Mucosa of gallbladder (tissue), 1 donor: ENCODE data around the gene APBB1IP. TPM values are rescaled to one million over a fixed set of nuclear protein-coding genes. Genes with fewer than 3 reads are reported as not detected.
A peak's percentile ranks its signal among the peaks of the same experiment; 100 is the strongest.
"Not testable (repeated sequence)": the region's sequence is repeated elsewhere in the genome, so short reads cannot be mapped to it uniquely, and the experiment has no call there.

Experiments
- DNase-seq: peaks from one replicate; pipeline ENCODE4 v3.0.0-alpha.2; 2020; ENCODE audit warnings: low spot score
- total RNA-seq: library from RNA; stranded (reverse); gene quantifications from one replicate; pipeline ENCODE4 v1.2.1, GENCODE V29; 2021
- donor health status: DM: no; HTN: no; CAD: no.

The APBB1IP gene
- total RNA-seq, 1 donor from 2014 or later: 40.1 TPM

DNA sequence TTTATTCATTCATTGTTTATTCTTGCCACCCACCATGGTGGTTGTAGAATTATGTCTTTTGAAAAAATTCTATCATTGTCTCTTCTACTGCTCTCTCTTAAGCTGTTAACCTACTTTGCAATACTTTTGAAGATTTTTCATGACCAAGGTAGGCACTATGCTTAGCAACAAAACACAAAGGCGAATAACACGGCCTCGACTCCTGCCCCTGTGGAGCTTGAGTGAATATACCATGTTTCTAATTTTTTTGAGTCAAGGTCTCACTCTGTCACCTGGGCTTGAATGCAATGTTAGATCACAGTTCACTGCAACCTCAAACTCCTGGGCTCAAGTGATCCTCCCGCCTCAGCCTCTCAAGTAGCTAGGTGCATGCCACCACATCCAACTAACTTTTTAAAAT, 39.4 kb downstream of the APBB1IP start:
- DNase-seq: no peak

DNA sequence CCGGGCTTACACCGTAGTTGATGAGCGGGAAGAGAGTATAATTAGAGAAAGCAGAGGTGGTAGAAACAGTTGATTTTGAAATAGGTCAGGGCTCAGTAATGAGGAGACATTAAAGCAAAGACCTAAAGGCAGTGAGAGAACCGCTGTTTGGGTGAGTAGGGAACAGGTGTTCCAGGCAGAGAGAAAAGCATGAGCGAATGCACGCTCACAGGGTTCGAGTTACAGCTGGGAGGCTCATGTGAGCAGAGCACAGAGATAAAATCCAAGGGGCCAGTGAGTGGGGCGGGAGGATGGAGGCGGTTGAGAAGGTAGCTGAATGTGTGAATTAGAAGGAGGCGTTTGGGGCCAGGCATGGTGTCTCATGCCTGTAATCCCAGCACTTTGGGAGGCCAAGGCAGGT, 39.9 kb downstream of the APBB1IP start:
- DNase-seq: no peak

DNA sequence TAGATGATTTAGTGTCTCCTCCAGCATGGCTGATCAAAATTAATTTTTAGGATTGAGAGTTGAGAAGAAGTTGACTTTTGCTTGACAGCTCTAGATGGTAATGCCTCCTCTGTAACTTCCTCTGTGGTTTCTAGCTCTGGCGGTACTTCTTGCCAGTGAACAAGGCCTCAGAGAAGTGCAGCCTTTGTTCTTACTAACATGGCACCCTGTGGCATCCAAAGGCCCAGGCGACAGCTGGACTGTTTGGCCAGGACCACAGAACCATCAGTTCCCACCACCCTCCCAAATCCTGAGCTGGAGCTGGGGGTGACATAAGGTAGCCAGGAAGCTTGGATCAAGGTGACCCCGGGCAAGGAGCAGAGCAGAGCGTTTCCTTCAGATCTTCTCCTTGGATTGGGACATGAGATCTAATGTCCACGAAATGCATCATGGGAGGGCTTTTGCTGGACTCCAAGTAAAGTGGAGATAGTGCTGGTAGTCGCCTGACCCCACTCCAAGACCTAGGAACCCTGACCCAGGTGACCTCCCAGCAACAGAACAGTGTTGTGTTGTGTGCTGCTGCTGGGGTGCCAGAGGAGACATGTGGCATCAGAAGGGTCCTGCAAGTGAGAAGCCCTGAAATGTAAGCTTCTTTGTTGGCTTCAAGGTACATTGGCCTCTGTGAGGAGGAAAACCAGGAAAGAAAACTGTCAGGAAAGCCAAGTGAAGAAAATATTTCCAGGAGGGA, 41.8 kb downstream of the APBB1IP start:
- DNase-seq: no peak

DNA sequence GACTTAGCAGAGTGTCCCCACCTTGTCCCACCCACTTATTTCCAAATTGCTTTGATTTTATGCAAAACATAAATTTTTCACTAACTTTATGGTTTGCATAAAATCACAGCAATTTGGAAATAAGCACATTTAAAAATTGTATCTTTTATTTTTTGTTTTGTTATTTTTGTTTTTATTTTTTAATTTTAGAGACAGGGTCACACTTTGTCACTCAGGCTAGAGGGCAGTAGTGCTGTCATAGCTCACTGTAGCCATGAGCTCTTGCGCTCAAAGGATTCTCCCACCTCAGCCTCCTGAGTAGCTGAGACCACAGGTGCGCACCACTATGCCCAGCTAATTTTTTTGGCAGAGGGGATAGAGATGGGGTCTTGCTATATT, 43.2 kb downstream of the APBB1IP start:
- DNase-seq: no peak

DNA sequence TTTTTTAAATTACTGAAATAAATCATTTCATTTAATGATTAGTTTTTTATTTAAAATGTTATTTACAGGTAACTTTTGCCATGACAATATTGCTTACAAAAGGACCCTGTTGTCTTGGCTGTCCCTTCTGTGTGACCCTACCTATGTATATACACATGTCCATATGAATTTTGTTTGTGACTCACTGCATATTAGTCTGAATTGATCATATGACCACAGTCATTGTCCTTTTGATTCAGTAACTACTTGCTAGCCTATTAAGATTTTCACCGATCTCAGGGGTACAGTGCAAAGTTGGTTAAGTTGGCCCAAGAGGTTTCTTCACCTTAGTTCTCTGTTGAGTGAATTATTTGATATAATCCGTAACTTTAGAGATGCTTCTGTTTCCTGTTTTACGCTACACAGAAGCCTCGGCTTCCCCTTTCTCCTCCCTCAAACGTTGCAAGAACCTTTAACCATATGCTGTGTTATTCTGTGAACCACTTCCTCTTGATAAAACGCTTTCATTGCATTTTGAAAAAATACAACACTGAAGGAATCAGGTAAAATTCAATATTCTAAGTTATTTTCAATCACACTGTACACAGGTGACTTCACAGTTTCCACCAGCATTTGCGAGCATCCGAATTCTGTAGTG, 43.9 kb downstream of the APBB1IP start:
- peak; percentile 33 for DNase-seq

DNA sequence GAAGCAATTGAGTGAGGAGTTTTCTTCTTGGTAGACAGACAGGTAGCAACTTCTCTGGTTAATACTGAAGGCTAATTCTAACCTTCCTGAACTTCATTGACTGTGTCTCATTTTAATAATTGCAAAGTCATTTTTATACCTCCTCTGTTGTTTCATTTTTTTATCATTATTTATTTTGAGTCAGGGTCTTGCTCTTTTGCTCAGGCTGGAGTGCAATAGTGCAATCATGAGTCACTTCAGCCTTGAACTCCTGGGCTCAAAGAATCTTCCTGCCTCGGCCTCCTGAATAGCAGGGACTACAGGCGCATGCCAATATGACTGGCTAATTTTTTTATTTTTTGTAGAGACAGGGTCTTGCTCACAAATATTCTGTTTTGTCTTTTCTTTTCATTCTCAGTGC, 45.4 kb downstream of the APBB1IP start:
- DNase-seq: no peak

DNA sequence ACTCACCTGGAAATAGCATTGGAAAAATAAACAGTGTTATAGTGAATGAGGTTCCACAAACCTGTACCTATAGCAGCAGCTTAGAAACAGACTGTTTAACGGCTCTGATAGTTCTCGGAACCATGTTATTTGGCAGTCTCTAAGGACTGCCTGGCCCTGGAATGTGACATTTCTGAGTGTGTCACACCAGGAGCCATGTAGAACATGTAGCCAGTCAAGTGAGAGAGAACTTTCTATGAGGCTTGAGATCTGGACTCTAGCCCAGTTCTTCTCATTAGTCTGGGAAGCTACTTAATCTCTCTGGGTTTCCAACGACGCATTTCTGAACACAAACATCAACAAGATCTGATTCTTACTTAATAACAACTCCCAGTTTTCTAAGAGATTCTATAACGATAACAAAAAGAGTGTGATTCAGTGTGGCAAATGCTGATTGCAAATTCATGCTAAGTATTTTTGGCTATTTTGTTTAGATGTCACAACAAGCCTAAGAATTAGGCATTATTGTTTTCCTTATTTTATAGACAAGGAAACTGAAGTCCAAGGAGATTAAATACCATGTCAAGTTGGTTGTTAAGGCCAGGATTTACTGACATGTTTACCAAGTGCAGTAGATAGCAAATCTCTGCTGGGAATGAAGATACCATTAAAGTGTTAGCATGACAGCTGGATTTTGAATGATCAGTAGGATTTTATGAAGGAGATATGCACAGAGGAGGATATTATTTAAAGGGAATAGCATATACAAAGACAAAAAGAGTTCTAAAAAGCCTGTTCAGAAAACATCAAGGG, 47.2 kb downstream of the APBB1IP start:
- no peak for DNase-seq

DNA sequence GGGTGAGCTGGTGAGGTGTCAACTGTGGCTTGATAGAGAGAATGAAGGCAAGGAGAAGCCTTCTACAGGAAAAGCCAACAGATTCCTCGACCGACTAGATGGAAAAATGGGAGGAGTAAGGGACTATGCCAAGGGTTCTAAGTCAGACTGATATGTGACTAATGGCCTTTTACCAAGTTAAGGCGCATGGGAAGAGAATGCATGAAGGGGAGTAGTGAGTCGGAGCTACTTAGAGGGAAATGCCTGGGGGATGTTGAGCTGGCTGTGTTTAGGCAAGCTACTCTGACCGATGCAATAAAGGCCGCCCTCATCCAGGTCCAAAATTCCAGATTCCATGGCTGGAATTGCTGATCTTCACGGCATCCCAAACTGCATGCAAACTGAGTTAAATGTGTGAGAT, 48.2 kb downstream of the APBB1IP start:
- no peak for DNase-seq

DNA sequence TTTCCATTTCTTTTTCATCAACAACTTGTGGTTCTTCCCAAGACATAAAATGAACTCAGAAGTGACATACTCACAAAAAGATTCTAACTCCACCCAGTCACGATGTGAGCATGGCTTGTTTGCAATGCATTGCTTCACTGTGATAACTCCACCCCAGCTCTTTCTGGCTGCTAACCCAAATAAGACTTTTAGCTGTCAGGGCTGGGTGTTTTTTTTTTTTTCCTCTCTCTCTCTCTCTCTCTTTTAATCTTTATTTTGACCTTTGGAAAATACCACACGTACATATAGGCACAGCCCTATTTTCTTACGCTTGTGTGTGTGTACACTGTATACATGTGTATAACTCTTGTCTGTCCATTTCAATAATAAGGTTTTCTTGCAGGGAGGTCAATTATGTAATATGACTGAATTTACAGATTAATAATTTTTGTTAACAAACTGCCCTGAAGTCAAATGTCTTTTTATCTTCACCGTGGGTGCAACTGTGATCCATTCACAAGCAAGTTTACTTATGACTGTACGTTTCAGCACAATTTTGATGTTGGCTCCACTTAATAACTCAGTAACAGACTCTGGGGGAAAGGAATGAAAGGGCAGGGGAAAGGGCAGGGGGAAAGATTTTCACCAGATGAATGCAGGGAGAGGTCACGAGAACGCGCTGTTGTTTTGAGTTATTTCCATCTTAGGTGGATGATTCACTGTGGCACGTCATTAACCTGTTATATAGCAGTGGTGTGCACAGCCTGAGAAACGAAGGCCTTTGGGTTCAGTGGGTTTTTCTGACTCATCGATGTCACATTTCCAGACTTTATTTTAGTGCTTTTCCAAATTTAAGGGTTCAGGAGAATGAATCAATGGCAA, 49.1 kb downstream of the APBB1IP start:
- DNase-seq: peak; percentile 36

DNA sequence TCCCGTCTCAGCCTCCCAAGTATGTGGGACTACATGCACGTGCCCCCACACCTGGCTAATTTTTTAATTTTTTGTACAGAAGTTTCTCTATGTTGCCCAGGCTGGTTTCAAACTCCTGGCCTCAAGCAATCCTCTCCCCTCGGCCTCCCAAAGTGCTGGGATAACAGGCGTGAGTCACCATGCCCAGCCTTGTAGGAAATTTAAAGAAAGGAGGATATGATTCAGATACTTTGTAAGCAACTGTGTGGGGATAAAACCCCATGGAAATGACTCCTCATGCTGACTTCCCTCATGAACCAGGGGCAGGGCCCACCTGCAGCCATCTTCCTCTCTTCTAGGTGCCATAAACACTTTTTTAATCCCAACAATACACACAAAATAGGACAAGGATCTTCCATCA, 50.2 kb downstream of the APBB1IP start:
- DNase-seq: no peak

DNA sequence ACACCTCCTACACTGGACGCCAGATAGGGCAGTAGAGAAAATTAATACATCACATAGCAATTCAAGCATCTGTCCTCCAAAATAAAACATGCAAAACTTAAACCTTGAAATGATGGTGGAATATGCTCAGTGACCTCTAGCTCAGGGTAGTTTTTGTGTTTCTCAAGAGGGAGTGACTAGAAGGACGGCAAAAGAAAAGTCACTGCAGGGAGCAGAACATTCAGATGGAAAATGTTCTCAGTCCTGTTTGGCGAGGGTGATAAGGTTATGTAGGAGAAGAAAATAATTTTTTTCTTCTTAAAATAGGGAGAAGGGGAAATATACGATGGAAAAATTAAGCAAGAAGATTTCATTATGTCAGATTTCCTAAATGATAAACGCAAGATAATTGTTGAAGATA, 50.9 kb downstream of the APBB1IP start:
- DNase-seq: no peak

DNA sequence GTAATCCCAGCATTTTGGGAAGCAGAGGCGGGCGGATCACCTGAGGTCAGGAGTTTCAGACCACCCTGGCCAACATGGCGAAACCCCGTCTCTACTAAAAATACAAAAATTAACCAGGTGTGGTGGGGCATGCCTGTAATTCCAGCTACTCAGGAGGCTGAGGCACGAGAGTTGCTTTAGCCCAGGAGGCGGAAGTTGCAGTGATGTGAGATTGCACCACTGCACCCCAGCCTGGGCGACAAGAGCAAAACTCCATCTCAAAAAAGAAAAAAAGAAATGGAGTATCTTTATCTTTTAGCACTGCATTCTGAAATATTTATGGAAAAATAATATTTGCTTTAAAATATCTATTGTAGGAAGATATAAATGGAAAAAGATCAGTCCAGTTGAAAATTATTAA, 52.2 kb downstream of the APBB1IP start:
- DNase-seq: not testable (repeated sequence)

DNA sequence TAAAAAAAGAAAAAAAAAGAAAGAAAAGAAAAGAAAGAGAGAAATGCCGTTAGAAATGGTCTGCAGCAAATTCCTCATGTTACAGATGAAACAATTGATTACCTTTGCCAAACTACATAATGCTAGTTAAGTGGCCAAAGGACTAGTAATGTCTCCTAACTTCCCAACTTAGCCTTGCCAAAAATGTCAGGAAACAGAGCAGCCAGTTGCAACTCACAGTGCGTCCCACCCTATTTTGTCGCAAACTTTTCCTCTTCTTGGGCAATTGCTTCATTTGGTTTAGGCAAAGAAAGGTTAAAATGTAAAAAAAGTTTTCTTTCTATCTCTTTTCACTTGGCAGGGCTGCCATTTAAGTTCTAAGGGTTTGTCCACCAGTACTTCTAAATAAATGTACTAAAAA, 53.1 kb downstream of the APBB1IP start:
- DNase-seq: no peak

DNA sequence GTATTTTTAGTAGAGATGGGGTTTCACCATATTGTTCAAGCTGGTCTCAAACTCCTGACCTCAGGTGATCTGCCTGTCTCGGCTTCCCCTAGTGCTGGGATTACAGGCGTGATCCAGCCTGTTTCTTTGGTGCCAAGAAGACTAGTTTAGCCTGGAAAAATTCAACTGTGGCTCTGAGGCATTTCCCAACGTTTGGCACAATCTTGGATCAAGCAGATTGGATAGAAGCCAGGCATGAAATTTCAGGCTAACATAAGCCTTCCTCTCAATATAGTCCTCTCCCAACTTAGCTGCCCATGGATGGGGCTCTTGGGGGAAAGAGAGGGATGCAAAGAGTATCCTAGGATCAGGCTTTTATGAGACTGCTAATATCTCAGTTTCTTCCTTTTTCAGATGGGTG, 53.8 kb downstream of the APBB1IP start:
- no peak for DNase-seq

DNA sequence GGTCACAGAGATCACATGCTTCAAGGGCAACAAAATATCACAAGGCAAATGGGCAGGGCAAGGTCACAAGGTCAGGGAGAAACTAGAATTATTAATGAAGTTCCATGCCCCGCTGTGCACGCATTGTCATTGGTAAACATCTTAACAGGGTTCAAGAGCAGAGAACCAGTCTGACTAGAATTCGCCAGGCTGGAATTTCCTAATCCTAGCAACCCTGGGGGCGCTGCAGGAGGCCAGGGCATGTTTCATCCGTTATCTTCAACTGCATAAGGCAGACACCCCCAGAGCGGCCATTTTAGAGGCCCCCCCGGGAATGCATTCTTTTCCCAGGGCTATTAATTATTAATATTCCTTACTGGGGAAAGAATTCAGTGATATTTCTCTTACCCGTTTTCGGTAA, 54.6 kb downstream of the APBB1IP start:
- not testable (repeated sequence) for DNase-seq

DNA sequence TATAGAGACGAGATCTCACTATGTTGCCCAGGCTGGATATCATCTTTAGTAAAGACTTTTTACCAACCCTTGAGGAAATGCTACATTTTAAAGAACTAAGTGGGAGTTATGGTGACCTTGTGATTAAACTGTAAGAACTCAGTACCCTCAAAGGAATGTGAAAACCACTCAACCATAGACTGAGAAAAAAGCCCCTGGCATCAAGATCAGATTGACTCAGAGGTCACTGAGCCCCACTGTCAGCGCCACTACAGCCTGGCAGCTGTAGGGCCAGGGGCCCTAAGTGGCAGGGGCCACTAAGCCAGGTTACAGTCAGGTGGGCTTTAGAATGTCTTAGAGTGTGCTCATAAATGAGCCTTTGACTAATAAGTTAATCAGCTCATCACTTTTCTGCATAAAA, 55.9 kb downstream of the APBB1IP start:
- DNase-seq: no peak

DNA sequence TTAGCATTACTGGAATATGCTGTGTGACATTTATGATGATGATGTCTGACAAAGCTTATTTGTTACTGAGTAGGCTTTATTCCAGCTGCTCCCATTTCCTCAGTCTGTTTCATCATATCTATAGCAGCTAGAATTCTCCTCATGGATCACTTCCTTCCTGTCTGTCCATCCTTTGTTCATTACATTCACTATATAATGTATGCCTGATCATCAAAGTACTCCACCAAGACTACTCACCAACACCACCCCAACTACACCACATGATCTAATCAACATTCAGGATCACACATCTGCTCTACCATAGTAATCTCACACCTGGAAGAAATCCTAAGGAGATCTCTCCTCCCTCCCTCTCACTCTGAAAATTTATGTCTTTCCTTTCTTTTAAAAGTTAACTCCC, 61.3 kb downstream of the APBB1IP start:
- DNase-seq: no peak

DNA sequence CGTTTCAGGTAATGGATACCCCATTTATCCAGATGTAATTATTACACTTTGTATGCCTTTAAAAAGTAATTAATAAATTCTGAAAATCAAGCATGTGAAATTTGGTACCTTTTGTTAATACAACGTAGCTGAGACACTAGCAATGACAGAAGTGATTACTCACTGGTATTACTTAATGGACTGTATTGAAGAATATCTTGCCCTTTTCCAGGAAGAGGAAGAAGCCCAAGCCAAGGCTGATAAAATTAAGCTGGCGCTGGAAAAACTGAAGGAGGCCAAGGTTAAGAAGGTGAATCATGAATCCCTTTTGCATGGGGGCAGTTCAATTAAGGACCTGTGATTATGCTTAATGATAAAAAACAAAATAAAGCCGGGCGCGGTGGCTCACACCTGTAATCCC, 64.8 kb downstream of the APBB1IP start:
- DNase-seq: no peak

DNA sequence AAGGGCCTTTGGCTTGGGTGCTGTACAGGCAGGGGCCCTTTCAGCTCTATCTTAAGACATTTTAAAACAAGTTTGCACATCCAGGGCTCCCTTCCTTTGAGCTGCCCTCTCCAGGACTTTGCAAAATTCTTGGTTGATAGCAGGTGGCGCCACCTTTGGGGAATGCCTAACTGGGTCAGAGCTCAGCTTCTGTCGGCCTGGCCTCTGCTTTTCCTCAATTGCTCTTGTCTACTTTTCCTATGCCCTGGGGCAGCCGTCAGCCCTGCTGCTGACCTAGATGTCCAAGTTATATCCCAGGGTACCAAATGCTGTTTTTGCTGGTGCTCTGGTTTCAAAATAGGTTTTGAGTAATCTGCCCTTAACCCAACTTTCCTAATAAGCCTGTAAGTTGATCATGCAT, 65.8 kb downstream of the APBB1IP start:
- DNase-seq: no peak

DNA sequence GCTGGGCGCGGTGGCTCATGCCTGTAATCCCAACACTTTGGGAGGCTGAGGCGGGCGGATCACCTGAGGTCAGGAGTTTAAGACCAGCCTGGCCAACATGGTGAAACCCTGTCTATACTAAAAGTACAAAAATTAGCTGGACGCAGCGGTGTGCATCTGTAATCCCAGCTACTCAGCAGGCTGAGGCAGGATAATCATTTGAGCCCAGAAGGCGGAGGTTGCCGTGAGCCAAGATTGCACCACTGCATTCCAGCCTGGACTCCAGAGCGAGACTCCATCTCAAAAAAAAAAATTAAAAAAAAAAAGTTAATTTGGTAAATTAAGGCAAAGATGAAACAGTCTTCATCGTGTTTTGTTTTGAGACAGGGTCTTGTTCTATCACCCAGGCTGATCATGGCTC, 66.3 kb downstream of the APBB1IP start:
- not testable (repeated sequence) for DNase-seq

DNA sequence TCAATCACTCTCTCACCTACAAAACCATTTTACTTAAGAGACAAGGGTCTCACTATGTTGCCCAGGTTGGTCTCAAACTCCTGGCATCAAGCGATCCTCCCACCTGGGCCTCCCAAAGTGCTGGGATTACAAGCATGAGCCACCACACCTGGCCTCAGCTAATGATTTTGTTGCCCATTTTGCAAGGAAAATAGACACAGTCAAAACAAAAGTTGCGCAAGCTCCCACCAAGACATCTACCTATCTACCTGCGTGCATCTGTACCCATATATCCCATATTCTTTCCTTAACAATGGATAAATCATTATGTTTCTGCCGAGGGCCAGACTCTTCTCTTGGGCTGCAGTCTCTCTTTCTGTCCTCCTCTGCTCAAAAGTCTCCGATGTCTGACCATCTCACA, 67.3 kb downstream of the APBB1IP start:
- no peak for DNase-seq

DNA sequence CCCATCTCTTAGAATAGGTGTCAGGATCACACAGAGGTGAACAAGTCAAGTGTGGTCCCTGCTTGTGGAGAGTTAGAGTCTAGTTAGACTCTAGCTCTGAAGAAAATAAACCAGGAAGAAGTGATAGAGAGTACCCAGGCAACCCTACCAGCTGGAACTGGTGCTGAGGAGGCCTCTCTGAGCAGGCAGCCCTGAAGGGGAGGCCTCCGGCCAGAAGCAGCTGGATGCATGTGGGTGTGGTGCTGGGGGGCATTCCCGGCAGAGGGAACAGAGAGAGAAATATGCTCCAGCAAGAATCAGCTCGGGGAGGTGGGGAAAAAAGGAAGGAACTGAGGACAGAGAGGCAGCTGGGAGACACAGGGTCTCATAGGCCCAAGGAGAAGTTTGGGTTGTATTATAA, 68.6 kb downstream of the APBB1IP start:
- no peak for DNase-seq
